GM12891 (cell line): Measurements from ENCODE around the gene TNS3.

Source experiments
- PAX5 ChIP-seq: IDR thresholded peaks from 2 replicates; pipeline ENCODE4 v1.6.1; 2011; ENCODE audit warnings: low read length, moderate library complexity, mild to moderate bottlenecking; ENCODE audit not compliant: insufficient read depth, severe bottlenecking
- POLR2AphosphoS5 ChIP-seq: IDR thresholded peaks from 2 replicates; pipeline ENCODE4 v1.6.1; 2011; ENCODE audit warnings: low read depth, low read length, control low read depth
- TAF1 ChIP-seq: IDR thresholded peaks from 2 replicates; pipeline ENCODE4 v1.6.1; 2011; ENCODE audit warnings: low read depth, low read length, control low read depth

DNA sequence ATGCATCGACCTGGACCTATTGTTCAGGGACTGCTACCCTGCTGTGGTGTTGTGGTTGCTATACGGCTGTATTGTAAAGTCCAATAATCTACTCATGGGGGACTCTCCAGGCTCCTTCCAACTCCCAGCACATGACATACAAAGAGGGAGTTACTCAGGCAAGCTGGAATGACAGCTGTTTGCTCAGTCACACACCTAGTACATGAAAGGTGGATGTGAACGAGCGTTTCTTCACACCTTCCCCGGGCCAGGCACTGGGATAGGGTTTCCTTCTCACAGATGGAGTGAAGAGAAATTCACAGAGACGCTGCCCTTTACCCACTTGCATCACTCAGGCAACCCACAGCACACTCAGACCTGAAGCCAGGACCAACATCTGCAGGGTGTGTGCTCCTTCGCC, 215.7 kb downstream of the TNS3 start:
- TF ChIP-seq PAX5 (no peak), POLR2AphosphoS5 (no peak), TAF1 (no peak)
